GM12878 (cell line): ENCODE data around the gene NPB. TPM values are rescaled to one million over a fixed set of nuclear protein-coding genes. Genes with fewer than 3 reads are reported as not detected.

ENCODE experiments used
- ATAC-seq: fragments of 200-7000 bp; cut with Tn5 transposase; 3 replicates; pipeline ENCODE4 v1.9.1; 2020; ENCODE audit warnings: mild to moderate bottlenecking, moderate library complexity
- BruUV-seq: library from RNA; stranded (reverse); fragments of 400-500 nt; replicated peaks from 2 replicates; lab custom pipeline; 2021; lab: Mats Ljungman, UMichigan
- CTCF ChIA-PET: fragments of 300-600 bp; sonication (Branson Sonifier 250); formaldehyde crosslinking; extraction: SDS; loops from one replicate; lab custom pipeline; 2021; ENCODE audit warnings: inconsistent platforms; lab: Yijun Ruan, JAX
- POLR2A ChIA-PET: fragments of 350-600 bp; formaldehyde crosslinking; extraction: SDS; loops from one replicate; lab custom pipeline; 2021; ENCODE audit warnings: inconsistent platforms; lab: Charles Lee
- RAD21 ChIA-PET: fragments of 300-600 bp; sonication (Branson Sonifier 250); formaldehyde crosslinking; loops from one replicate; lab custom pipeline; 2023; ENCODE audit warnings: antibody characterized with exemption; ENCODE audit not compliant: unreplicated experiment; lab: Charles Lee
- SMC1A ChIA-PET: fragments of 300-600 bp; sonication (Branson Sonifier 250); formaldehyde crosslinking; loops from one replicate; lab custom pipeline; 2023; ENCODE audit not compliant: unreplicated experiment, uncharacterized antibody; lab: Charles Lee
- DNase-seq: peaks from one replicate; pipeline ENCODE4 v3.0.0-alpha.2; 2011; ENCODE audit warnings: low read depth, low spot score
- FAIRE-seq: peaks from 3 replicates; lab custom pipeline; 2011; peaks lifted over from hg19 to GRCh38; lab: Jason Lieb, UNC
- H2AFZ ChIP-seq: 2 replicates; pipeline ENCODE4 v1.6.0; 2011; ENCODE audit warnings: low read depth, low read length, control low read depth; ENCODE audit not compliant: control insufficient read depth
- H3K27ac ChIP-seq: 2 replicates; pipeline ENCODE4 v1.5.1; 2011; ENCODE audit warnings: control low read depth; ENCODE audit not compliant: control insufficient read depth, insufficient read depth
- H3K27me3 ChIP-seq, 2 experiments: replicated peaks in 1 of 2; 2 replicates each; pipeline versions ENCODE4 v1.6.0 to v1.6.1; 2011; ENCODE audit warnings: low read length in 1 of 2; ENCODE audit not compliant: control insufficient read depth in 2 of 2, insufficient read depth in 2 of 2
- H3K36me3 ChIP-seq, 2 experiments: 2 replicates each; pipeline ENCODE4 v1.5.1; 2011; ENCODE audit warnings: low read length in 1 of 2; ENCODE audit not compliant: control insufficient read depth in 2 of 2, insufficient read depth in 2 of 2
- H3K4me1 ChIP-seq: 2 replicates; pipeline ENCODE4 v1.6.1; 2011; ENCODE audit warnings: mild to moderate bottlenecking, low read length, moderate library complexity, mixed read lengths; ENCODE audit not compliant: control insufficient read depth, insufficient read depth
- H3K4me2 ChIP-seq: 2 replicates; pipeline ENCODE4 v1.6.0; 2011; ENCODE audit warnings: control low read depth; ENCODE audit not compliant: control insufficient read depth, insufficient read depth
- H3K4me3 ChIP-seq: fragments of 200-600 bp; sonication (generic); 2 replicates; pipeline ENCODE4 v1.5.1; 2016
- H3K79me2 ChIP-seq: 2 replicates; pipeline ENCODE4 v1.6.0; 2011; ENCODE audit warnings: low read length; ENCODE audit not compliant: control insufficient read depth, insufficient read depth
- H3K9ac ChIP-seq: 2 replicates; pipeline ENCODE4 v1.8.0; 2011; ENCODE audit warnings: low read length, control low read depth, mixed read lengths; ENCODE audit not compliant: control insufficient read depth, insufficient read depth
- H3K9me3 ChIP-seq: replicated peaks from 3 replicates; pipeline ENCODE4 v1.5.1; 2011; ENCODE audit warnings: mild to moderate bottlenecking, low read length; ENCODE audit not compliant: control insufficient read depth, insufficient read depth
- H4K20me1 ChIP-seq: 2 replicates; pipeline ENCODE4 v1.6.0; 2011; ENCODE audit not compliant: control insufficient read depth, insufficient read depth
- BCL11A ChIP-seq: IDR thresholded peaks from 2 replicates; pipeline ENCODE4 v1.6.1; 2011; ENCODE audit warnings: low read depth, low read length
- BHLHE40 ChIP-seq, 2 experiments: fragments of 450-650 bp in 1 of 2; IDR thresholded peaks; 2 replicates each; pipeline ENCODE4 v1.6.1; 2011 to 2017; ENCODE audit warnings: low read depth in 2 of 2, borderline replicate concordance in 1 of 2, improper control_type of control experiment in 1 of 2, low read length in 1 of 2, mild to moderate bottlenecking in 1 of 2
- DPF2 ChIP-seq: fragments of 450-650 bp; IDR thresholded peaks from 2 replicates; pipeline ENCODE4 v1.6.1; 2017; ENCODE audit warnings: mild to moderate bottlenecking
- EP300 ChIP-seq, 2 experiments: fragments of 150-350 bp in 1 of 2; IDR thresholded peaks; 2 replicates each; pipeline ENCODE4 v1.6.1; 2011 to 2012; ENCODE audit warnings: low read depth in 2 of 2, low read length in 2 of 2, borderline replicate concordance in 1 of 2, improper control_type of control experiment in 1 of 2, inconsistent platforms in 1 of 2; ENCODE audit not compliant: control insufficient read depth in 1 of 2
- ESRRA ChIP-seq: IDR thresholded peaks from 2 replicates; pipeline ENCODE4 v1.6.1; 2012; ENCODE audit warnings: mild to moderate bottlenecking, low read length, improper control_type of control experiment
- HCFC1 ChIP-seq: fragments of 150-350 bp; IDR thresholded peaks from 2 replicates; pipeline ENCODE4 v1.6.1; 2014; ENCODE audit warnings: low read length
- IRF5 ChIP-seq: fragments of 450-650 bp; IDR thresholded peaks from 2 replicates; pipeline ENCODE4 v1.6.1; 2017; ENCODE audit warnings: borderline replicate concordance
- MTA3 ChIP-seq: IDR thresholded peaks from 2 replicates; pipeline ENCODE4 v1.6.1; 2012; ENCODE audit warnings: low read length, inconsistent platforms, borderline replicate concordance
- RAD21 ChIP-seq: IDR thresholded peaks from 2 replicates; pipeline ENCODE4 v1.6.1; 2011; ENCODE audit warnings: mild to moderate bottlenecking, low read depth, low read length, moderate library complexity; ENCODE audit not compliant: insufficient read depth
- RBBP5 ChIP-seq: fragments of 200-600 bp; sonication (generic); conservative IDR thresholded peaks from 2 replicates; pipeline ENCODE4 v1.6.1; 2016
- REST ChIP-seq: IDR thresholded peaks from 2 replicates; pipeline ENCODE4 v1.6.1; 2012; ENCODE audit warnings: mild to moderate bottlenecking, low read depth, low read length
- SPI1 ChIP-seq: IDR thresholded peaks from 2 replicates; pipeline ENCODE4 v1.6.1; 2011; ENCODE audit warnings: low read depth, mild to moderate bottlenecking, low read length, moderate library complexity, borderline replicate concordance; ENCODE audit not compliant: insufficient read depth
- STAT3 ChIP-seq: IDR thresholded peaks from 2 replicates; pipeline ENCODE4 v1.6.1; 2011; ENCODE audit warnings: low read depth, low read length, improper control_type of control experiment
- ZBTB11 ChIP-seq: fragments of 450-650 bp; formaldehyde crosslinking; IDR thresholded peaks from 2 replicates; pipeline ENCODE4 v1.5.0; 2022; ENCODE audit warnings: mild to moderate bottlenecking, missing genetic modification characterization
- ZZZ3 ChIP-seq: IDR thresholded peaks from 2 replicates; pipeline ENCODE4 v1.6.1; 2011; ENCODE audit warnings: low read depth; ENCODE audit not compliant: control insufficient read depth, insufficient read length
- WGBS: methylation state at CpG from one replicate; pipeline ENCODE4 v1.1.6; 2016; ENCODE audit warnings: low lambda C conversion rate; ENCODE audit not compliant: insufficient replicate concordance, insufficient coverage; ENCODE audit errors: missing lambda C conversion rate; 5-methylcytosine and 5-hydroxymethylcytosine counted together
- in situ Hi-C: fragments of 300-500 bp; cut with MboI; formaldehyde crosslinking; loops from 9 replicates; pipeline ENCODE4 v1.14.3; 2018; ENCODE audit warnings: mixed read lengths
- intact Hi-C: fragments of 100-400 bp; cut with micrococcal nuclease; formaldehyde crosslinking; loops from one replicate; pipeline ENCODE4 v1.14.2; 2022; ENCODE audit not compliant: unreplicated experiment
- polyA plus RNA-seq, 11 experiments: library from polyadenylated mRNA; depleted of rRNA in 4 of 11; unstranded in 6 of 11; stranded (reverse) in 5 of 11; fragments of >200 nt; fragmentation: Nextera tagmentation in 4 of 11; fragmentation: Illumina TruSeq in 1 of 11; extraction: Ambion mirVana in 4 of 11; extraction: Trizol in 1 of 11; gene quantifications; 1 replicate in 1 of 11; 2 replicates in 10 of 11; pipeline versions ENCODE4 v1.2.1 to v1.2.3, GENCODE V29; 2011 to 2016; ENCODE audit warnings: inconsistent platforms in 2 of 11, missing spikeins in 2 of 11, low read depth in 1 of 11
- total RNA-seq, 4 experiments: library from RNA; depleted of rRNA in 3 of 4; stranded (reverse); fragments of >200 nt in 3 of 4; fragmentation: Illumina TruSeq in 1 of 4; extraction: Trizol in 1 of 4; gene quantifications; 2 replicates each; pipeline versions ENCODE4 v1.2.1 to v1.2.3, GENCODE V29; 2013 to 2021

Gene NPB
- total and polyA plus RNA-seq, 10 of the 15 experiments (the other 5 are each of a cell fraction or from before 2014, with no cell fraction given) = 0.03 to 0.40 (median 0.15) TPM; not detected in 2

GRCh38 chr17:81928544-81929252 is 26.7 kb downstream of the NPB start:
- SMC1A ChIA-PET = interaction anchor here (1.0 kb wide), 2 partner anchors 16 to 93 kb away, joined by 3 read pairs; no protein-coding TSS in a partner anchor
- WGBS = 44% methylated on average over 44 of the region's 44 CpGs
- peaks cover 32% of the 10 kb centered on the region for H3K79me2 ChIP-seq
- H3K27ac ChIP-seq = no peak overlapping the region
- H3K27me3 ChIP-seq = no peaks in the 10 kb centered on the region
- CTCF ChIA-PET = interaction anchor here (1.1 to 1.9 kb wide), 4 partner anchors 7 to 92 kb away, joined by 4 to 8 read pairs (median 6); no protein-coding TSS in a partner anchor
- H3K9me3 ChIP-seq = no peaks in the 10 kb centered on the region
- DNase-seq = no peak
- peak; percentile 3 for ATAC-seq
- in situ Hi-C loops = no loop called here
- no TSS peak for BruUV-seq
- peak overlapping the region; percentile 68 for H3K9ac ChIP-seq
- RAD21 ChIA-PET = no interaction called here
- POLR2A ChIA-PET = interaction anchor here (0.8 to 1.2 kb wide), 3 partner anchors 12 to 68 kb away, joined by 3 to 8 read pairs (median 4); partner anchors contain the start of gene P4HB
- H3K36me3 ChIP-seq = no peaks in the 10 kb centered on the region
- H3K4me3 ChIP-seq = peak overlapping the region; percentile 73
- H4K20me1 ChIP-seq = no peaks in the 10 kb centered on the region; the same call in 1 of the 2 replicates
- H3K4me1 ChIP-seq = peaks cover 24% of the 10 kb centered on the region
- H2AFZ ChIP-seq = peak overlapping the region; percentile 89
- peak overlapping the region; percentile 87 for H3K4me2 ChIP-seq
- FAIRE-seq = no peak
- intact Hi-C loops = loop anchor here (5.0 kb wide), 2 partner anchors 39 to 56 kb away; partner anchors contain the start of gene ARHGDIA
- no peak for TF ChIP-seq BCL11A
- no peak for TF ChIP-seq ESRRA
- TF ChIP-seq HCFC1 = no peak
- no peak for TF ChIP-seq REST
- TF ChIP-seq ZBTB11 (CRISPR knock-in tag) = no peak
- TF ChIP-seq DPF2 = no peak
- no peak for TF ChIP-seq EP300 (IDR thresholded peaks at IDR 0.05; ENCODE audit: borderline replicate concordance in 1 of 2, control insufficient read depth in 1 of 2, low read depth in 2 of 2, low read length in 2 of 2)
- no peak for TF ChIP-seq RBBP5
- no peak for TF ChIP-seq MTA3
- no peak for TF ChIP-seq ZZZ3
- TF ChIP-seq STAT3 = no peak
- TF ChIP-seq RAD21 = no peak
- no peak for TF ChIP-seq SPI1
- no peak for TF ChIP-seq IRF5
- no peak for TF ChIP-seq BHLHE40 (IDR thresholded peaks at IDR 0.05; ENCODE audit: borderline replicate concordance in 1 of 2, low read depth in 2 of 2, low read length in 1 of 2)
